K562 (cell line): ENCODE measurements around the gene XRCC5. TPM values are rescaled to one million over a fixed set of nuclear protein-coding genes. Genes with fewer than 3 reads are reported as not detected.

Experiments used
- MEF2D ChIP-seq: conservative IDR thresholded peaks from 2 replicates; pipeline ENCODE4 v1.6.1; 2016; ENCODE audit warnings: low read depth, missing genetic modification characterization, missing compliant biosample characterization
- PRMT5 ChIP-seq: sonication (generic); formaldehyde crosslinking; IDR thresholded peaks from 2 replicates; pipeline ENCODE4 v1.5.0; 2020; ENCODE audit warnings: missing genetic modification reagents
- PYGO2 ChIP-seq: fragments of 450-650 bp; IDR thresholded peaks from 2 replicates; pipeline ENCODE4 v1.6.1; 2016; ENCODE audit warnings: mild to moderate bottlenecking, missing genetic modification characterization, moderate library complexity, missing compliant biosample characterization
- RNF2 ChIP-seq: sonication (generic); IDR thresholded peaks from 2 replicates; pipeline ENCODE4 v1.6.1; 2016
- SUPT5H ChIP-seq: fragments of 450-650 bp; IDR thresholded peaks from 2 replicates; pipeline ENCODE4 v1.6.1; 2016
- TAL1 ChIP-seq: fragments of 450-650 bp; IDR thresholded peaks from 2 replicates; pipeline ENCODE4 v1.6.1; 2016; ENCODE audit warnings: mild to moderate bottlenecking
- TGIF2 ChIP-seq: sonication (generic); formaldehyde crosslinking; IDR thresholded peaks from 2 replicates; pipeline ENCODE4 v1.8.1; 2022; ENCODE audit warnings: mild to moderate bottlenecking, missing genetic modification reagents, moderate library complexity
- ZNF41 ChIP-seq: fragments of 250-450 bp; sonication (Bioruptor Pico); conservative IDR thresholded peaks from 2 replicates; pipeline ENCODE4 v1.4.0; 2020; ENCODE audit warnings: mild to moderate bottlenecking
- polyA plus RNA-seq, 8 experiments: library from polyadenylated mRNA; depleted of rRNA in 4 of 8; stranded (reverse) in 5 of 8; unstranded in 3 of 8; fragments of >200 nt; fragmentation: Nextera tagmentation in 2 of 8; fragmentation: Illumina TruSeq in 1 of 8; extraction: Ambion mirVana in 2 of 8; extraction: Trizol in 1 of 8; gene quantifications; 2 replicates each; pipeline versions ENCODE4 v1.2.1 to v1.2.3, GENCODE V29; 2011 to 2014; ENCODE audit warnings: inconsistent platforms in 1 of 8, missing spikeins in 1 of 8
- total RNA-seq, 7 experiments: library from RNA; depleted of rRNA in 6 of 7; stranded (reverse); fragments of >200 nt in 6 of 7; fragmentation: Illumina TruSeq in 2 of 7; extraction: Trizol in 2 of 7; gene quantifications; 2 replicates each; pipeline versions ENCODE4 v1.2.1 to v1.2.3, GENCODE V29; 2011 to 2021; ENCODE audit warnings: low replicate concordance in 1 of 7
- TF ChIP-seq, protein P1 (sequence below), 2 experiments: fragments of 450-650 bp; IDR thresholded peaks; 2 replicates each; pipeline ENCODE4 v1.6.1; 2018; ENCODE audit warnings: mild to moderate bottlenecking in 2 of 2, low read depth in 1 of 2; ENCODE audit not compliant: partially characterized antibody in 2 of 2
- TF ChIP-seq, protein P2 (sequence below), 2 experiments: fragments of 450-650 bp; IDR thresholded peaks; 2 replicates each; pipeline ENCODE4 v1.6.1; 2016; ENCODE audit warnings: mild to moderate bottlenecking in 2 of 2, borderline replicate concordance in 1 of 2, low read depth in 1 of 2, moderate library complexity in 1 of 2
- TF ChIP-seq, protein P3 (sequence below): fragments of 200-400 bp; formaldehyde crosslinking; IDR thresholded peaks from 2 replicates; pipeline ENCODE4 v1.6.1; 2017; ENCODE audit warnings: mild to moderate bottlenecking, low read depth, low read length, moderate library complexity
- TF ChIP-seq, protein P4 (sequence below): fragments of 450-650 bp; formaldehyde crosslinking; IDR thresholded peaks from 2 replicates; pipeline ENCODE4 v1.4.0; 2022; ENCODE audit warnings: mild to moderate bottlenecking, moderate library complexity

XRCC5 gene
- total and polyA plus RNA-seq, 9 of the 15 experiments (the other 6 are each of a cell fraction or from before 2014, with no cell fraction given): 168 to 551 (median 297) TPM

DNA sequence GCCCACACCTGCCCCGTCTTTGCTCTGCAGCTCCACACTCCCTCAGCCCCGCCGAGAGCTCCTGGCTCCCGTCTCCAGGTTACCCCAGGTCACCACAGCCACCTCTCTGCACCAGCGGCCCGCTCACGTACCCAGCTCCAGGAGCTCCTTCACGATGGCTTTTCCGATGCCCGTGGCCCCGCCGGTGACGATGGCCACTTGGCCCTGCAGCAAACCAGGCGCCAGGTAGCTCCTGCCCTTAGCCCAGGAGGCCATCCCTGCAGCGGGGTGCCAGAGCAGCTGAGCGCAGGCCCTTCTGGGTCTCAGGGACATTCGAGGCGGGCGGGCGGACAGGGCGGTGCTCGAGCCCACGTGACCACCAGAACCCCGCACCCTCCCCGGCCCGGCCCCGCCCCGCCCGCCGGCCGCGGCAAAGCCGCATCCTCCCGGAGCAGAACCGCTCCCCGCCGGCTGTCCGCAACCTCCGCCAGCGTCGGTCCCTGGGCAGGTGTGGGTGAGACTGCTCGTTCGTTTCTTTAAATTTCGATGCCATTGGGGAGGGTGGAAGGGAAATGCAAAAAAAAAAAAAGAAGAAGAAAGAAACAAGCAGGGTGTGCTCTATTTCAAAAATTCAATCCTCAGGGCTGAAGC lies 27.5 kb upstream of the XRCC5 start, which contains the start of the genes PECR and TMEM169 (continued):
- TF ChIP-seq, protein P1, sequence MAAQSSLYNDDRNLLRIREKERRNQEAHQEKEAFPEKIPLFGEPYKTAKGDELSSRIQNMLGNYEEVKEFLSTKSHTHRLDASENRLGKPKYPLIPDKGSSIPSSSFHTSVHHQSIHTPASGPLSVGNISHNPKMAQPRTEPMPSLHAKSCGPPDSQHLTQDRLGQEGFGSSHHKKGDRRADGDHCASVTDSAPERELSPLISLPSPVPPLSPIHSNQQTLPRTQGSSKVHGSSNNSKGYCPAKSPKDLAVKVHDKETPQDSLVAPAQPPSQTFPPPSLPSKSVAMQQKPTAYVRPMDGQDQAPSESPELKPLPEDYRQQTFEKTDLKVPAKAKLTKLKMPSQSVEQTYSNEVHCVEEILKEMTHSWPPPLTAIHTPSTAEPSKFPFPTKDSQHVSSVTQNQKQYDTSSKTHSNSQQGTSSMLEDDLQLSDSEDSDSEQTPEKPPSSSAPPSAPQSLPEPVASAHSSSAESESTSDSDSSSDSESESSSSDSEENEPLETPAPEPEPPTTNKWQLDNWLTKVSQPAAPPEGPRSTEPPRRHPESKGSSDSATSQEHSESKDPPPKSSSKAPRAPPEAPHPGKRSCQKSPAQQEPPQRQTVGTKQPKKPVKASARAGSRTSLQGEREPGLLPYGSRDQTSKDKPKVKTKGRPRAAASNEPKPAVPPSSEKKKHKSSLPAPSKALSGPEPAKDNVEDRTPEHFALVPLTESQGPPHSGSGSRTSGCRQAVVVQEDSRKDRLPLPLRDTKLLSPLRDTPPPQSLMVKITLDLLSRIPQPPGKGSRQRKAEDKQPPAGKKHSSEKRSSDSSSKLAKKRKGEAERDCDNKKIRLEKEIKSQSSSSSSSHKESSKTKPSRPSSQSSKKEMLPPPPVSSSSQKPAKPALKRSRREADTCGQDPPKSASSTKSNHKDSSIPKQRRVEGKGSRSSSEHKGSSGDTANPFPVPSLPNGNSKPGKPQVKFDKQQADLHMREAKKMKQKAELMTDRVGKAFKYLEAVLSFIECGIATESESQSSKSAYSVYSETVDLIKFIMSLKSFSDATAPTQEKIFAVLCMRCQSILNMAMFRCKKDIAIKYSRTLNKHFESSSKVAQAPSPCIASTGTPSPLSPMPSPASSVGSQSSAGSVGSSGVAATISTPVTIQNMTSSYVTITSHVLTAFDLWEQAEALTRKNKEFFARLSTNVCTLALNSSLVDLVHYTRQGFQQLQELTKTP (IDR thresholded peaks at IDR 0.05; ENCODE audit: low read depth in 1 of 2, partially characterized antibody in 2 of 2): no peak
- TF ChIP-seq SUPT5H (peak; percentile 53; the same call in 1 of the 2 replicates), ZNF41 (CRISPR knock-in tag) (no peak), TAL1 (no peak), PRMT5 (CRISPR knock-in tag) (no peak), MEF2D (no peak), PYGO2 (no peak), TGIF2 (CRISPR knock-in tag) (no peak), RNF2 (no peak)
- TF ChIP-seq, protein P2, sequence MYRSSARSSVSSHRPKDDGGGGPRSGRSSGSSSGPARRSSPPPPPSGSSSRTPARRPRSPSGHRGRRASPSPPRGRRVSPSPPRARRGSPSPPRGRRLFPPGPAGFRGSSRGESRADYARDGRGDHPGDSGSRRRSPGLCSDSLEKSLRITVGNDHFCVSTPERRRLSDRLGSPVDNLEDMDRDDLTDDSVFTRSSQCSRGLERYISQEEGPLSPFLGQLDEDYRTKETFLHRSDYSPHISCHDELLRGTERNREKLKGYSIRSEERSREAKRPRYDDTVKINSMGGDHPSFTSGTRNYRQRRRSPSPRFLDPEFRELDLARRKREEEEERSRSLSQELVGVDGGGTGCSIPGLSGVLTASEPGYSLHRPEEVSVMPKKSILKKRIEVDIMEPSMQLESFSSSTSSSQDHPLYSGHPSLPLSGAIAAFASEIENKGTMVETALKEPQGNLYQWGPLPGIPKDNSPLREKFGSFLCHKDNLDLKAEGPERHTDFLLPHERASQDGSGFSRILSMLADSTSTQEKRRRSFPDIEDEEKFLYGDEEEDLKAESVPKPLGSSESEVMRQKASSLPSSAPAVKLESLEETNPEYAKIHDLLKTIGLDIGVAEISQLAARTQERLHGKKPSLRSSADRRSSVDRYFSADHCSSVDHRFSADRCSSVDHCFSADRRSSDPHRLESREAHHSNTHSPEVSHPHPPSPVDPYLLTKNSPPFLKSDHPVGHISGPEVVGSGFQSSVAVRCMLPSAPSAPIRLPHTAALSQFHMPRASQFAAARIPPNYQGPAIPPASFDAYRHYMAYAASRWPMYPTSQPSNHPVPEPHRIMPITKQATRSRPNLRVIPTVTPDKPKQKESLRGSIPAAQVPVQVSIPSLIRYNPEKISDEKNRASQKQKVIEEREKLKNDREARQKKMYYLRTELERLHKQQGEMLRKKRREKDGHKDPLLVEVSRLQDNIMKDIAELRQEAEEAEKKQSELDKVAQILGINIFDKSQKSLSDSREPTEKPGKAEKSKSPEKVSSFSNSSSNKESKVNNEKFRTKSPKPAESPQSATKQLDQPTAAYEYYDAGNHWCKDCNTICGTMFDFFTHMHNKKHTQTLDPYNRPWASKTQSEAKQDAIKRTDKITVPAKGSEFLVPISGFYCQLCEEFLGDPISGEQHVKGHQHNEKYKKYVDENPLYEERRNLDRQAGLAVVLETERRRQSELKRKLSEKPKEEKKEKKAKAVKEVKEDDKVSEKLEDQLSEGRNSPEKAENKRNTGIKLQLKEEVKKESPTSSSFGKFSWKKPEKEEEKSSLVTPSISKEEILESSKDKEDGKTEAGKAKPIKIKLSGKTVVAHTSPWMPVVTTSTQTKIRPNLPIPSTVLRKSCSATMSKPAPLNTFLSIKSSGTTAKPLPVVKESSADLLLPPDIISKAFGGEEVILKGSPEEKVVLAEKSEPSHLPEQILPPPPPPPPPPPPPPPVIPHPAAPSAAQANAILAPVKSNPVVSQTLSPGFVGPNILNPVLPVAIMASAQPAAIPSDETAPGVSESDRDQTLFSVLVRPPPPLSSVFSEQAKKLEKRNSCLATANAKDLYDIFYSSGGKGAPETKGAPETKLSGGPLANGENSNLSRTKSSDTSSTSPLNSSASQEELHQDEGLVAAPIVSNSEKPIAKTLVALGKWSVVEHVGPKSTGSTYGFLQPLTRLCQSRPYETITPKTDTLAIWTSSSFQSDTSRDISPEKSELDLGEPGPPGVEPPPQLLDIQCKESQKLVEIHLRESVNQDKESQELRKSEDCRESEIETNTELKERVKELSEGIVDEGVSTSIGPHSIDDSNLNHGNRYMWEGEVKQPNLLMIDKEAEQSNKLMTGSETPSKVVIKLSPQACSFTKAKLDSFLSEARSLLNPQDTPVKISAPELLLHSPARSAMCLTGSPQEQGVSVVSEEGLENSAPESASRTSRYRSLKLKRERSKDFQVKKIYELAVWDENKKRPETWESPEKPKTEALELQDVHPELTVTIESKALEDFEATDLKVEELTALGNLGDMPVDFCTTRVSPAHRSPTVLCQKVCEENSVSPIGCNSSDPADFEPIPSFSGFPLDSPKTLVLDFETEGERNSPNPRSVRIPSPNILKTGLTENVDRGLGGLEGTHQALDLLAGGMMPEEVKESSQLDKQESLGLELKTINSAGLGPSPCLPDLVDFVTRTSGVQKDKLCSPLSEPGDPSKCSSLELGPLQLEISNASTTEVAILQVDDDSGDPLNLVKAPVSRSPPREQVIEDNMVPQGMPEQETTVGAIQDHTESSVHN (IDR thresholded peaks at IDR 0.05; ENCODE audit: borderline replicate concordance in 1 of 2, low read depth in 1 of 2): no peak
- TF ChIP-seq, protein P3, sequence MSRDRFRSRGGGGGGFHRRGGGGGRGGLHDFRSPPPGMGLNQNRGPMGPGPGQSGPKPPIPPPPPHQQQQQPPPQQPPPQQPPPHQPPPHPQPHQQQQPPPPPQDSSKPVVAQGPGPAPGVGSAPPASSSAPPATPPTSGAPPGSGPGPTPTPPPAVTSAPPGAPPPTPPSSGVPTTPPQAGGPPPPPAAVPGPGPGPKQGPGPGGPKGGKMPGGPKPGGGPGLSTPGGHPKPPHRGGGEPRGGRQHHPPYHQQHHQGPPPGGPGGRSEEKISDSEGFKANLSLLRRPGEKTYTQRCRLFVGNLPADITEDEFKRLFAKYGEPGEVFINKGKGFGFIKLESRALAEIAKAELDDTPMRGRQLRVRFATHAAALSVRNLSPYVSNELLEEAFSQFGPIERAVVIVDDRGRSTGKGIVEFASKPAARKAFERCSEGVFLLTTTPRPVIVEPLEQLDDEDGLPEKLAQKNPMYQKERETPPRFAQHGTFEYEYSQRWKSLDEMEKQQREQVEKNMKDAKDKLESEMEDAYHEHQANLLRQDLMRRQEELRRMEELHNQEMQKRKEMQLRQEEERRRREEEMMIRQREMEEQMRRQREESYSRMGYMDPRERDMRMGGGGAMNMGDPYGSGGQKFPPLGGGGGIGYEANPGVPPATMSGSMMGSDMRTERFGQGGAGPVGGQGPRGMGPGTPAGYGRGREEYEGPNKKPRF: no peak
- TF ChIP-seq, protein P4, sequence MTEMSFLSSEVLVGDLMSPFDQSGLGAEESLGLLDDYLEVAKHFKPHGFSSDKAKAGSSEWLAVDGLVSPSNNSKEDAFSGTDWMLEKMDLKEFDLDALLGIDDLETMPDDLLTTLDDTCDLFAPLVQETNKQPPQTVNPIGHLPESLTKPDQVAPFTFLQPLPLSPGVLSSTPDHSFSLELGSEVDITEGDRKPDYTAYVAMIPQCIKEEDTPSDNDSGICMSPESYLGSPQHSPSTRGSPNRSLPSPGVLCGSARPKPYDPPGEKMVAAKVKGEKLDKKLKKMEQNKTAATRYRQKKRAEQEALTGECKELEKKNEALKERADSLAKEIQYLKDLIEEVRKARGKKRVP (CRISPR knock-in tag): no peak
